Middle frontal gyrus (tissue), 1 donor: ENCODE measurements around the gene MMP11.

Experiments used
- DNase-seq: peaks from one replicate; pipeline ENCODE4 v3.0.0-alpha.2; 2015; ENCODE audit warnings: low spot score; ENCODE audit errors: extremely low spot score

MMP11 gene

GRCh38 chr22:23760056-23760455 is 12.6 kb upstream of the MMP11 start:
- DNase-seq, result no peak

- DNase-seq, result no peak
These were observed 9.6 kb upstream of the MMP11 start, which contains the start of gene C22orf15 for GRCh38 chr22:23762842-23763578. TSS of gene C22orf15 (plus strand) at chr22:23762990. CDS start at chr22:23763307, 317 bp downstream.

DNA sequence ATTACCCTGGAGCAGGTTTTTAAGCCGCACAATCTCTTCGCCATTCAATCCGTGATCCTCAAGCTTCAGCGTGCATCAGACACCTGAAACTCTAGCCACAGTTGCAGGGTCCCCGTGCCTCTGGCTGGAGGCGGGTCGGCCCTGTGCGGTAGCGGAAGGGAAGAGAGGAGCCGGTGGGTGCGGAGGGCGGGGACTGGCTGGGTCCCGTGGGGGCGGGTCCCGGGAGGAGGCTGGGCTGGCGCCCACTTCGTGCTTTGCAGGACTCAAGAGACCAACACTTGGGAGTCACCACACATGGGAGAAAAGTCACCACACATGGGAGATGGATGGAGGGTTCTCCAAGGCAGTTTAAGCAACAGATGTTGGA is 9.1 kb upstream of the MMP11 start:
- no peak for DNase-seq

- no peak for DNase-seq
These were observed 8.7 kb upstream of the MMP11 start for GRCh38 chr22:23763954-23764353.

- DNase-seq, result no peak
These were observed 7.5 kb upstream of the MMP11 start for GRCh38 chr22:23764899-23765881.

DNA sequence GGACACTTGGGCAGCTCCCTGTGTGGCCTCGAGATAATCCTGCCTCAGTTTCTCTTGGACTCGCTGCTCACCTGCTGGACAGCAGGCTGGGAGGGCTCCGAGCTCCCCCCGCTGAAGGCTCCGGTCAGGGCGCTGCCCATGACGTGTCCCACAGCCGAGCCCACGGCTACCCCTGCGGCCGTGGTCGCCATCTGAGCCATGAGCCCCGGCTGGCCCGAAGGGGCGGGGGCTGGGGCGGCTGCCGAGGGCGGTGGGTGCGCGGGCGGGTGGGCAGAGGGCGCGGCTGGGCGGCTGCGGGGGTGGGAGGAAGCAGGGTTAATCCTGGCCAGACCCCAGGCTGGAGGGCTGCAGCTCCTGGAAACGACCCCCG is 5.4 kb upstream of the MMP11 start:
- no peak for DNase-seq

DNA sequence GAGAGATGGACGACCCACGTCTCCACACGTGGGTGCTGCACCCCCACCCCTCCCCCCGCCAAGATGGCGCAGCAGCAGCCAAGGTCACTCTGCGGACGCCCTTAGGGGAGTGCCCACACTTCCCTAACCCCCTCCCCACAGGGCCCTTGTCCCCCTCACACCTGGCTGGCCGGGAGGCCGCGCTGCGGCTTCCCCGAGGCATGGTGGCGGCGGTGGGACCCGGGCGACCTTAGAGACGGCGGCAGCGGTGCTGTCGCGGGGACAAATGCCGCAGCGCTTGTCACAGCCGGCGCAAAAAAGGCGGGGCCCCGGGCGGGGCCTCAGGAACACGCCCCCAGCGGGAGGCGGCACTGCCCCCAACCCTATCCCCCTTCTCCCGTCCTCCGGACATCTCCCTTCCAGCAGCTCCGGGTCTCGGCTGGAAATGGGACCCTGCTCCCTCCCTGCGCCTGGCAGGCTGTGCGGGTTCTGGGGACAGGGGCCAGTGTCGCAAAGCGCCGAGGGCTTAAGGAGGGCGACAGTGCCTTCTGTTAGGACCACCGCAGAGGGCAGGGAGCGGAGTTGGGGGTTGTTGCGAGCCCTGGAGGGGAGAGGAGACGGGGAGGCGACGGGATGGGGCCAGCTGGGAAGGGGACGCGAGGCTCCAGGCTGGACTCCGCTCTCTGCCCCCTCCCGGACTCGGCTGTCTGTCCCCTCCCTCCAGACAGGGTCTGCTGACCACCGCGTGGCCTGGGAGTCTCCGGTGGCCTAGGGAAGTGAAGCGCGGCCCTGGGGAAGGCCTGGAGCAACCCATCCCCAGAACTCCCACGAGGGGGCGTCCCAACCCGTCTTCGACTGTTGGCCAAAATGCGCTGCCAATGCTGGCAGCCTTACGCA is 4.7 kb upstream of the MMP11 start, which contains the start of gene CHCHD10:
Gene CHCHD10, minus strand, starts transcription at position 300 of the 876 bp plus-strand sequence. Its CDS starts 98 bp downstream, at position 202.
- DNase-seq, result peak; percentile 77

DNA sequence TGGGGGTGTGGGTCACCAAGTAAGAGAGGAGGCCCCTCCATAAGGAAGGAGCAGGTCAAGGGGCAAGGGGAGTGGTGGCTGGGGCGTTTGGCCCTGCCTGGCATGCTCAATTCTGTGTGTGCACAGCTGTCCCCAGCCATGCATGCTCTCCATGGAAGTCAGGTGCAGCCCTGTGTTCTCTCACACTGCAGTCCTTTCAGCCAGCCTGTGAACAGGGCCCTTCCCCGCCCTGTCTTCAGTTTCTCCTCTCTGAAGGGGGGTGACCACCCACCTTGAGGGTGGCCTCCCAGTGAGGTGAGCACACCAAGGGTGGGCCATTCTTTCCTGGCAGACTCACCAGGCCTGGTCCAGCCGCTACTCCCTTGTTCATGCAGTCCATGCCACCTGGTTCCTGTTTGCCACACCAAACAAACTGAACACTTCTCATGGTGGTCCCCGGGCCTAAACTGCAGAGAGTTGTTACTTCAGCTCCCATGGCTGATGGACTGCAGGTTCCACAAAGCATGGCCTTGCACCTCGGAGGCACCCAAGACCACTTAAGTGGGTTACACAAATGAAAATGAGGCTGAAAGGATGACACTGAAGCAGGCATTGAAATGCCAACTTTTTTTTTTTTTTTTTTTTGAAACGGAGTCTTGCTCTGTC is 3.2 kb upstream of the MMP11 start:
- no peak for DNase-seq

GRCh38 chr22:23772315-23772648 is 367 bp upstream of the MMP11 start:
- DNase-seq, result no peak

- DNase-seq, result no peak
These were observed 949 bp downstream of the MMP11 start for GRCh38 chr22:23773483-23774113.

- DNase-seq, result no peak
These were observed 1.7 kb downstream of the MMP11 start for GRCh38 chr22:23774114-23774921.

DNA sequence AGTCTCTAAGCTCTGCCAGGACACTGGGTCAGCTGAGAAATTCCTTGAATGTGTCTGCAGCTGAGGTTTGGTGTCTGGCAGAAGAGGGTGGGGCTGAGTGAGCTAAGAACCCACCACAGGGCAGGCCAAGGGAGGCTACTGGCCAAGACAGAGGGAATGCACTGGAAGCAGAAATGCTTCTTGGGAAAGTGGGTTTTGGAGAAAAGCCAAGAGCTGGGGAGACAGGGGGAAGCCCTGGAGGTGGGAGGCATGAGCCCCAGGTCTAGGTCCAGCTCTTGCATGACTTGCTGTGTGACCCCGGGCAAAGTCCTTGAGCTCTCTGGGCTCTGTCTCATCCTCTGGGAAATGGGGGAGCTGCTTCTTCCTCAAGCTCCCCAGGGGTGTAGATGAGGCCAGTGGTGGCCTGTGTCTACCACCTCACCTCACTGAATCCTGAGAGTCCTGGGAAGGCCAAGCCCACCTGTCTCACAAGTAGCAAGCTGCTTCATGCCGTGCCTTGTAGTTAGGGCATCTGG is 2.3 kb downstream of the MMP11 start:
- no peak for DNase-seq

- no peak for DNase-seq
These were observed 3.2 kb downstream of the MMP11 start for GRCh38 chr22:23775779-23776375.

DNA sequence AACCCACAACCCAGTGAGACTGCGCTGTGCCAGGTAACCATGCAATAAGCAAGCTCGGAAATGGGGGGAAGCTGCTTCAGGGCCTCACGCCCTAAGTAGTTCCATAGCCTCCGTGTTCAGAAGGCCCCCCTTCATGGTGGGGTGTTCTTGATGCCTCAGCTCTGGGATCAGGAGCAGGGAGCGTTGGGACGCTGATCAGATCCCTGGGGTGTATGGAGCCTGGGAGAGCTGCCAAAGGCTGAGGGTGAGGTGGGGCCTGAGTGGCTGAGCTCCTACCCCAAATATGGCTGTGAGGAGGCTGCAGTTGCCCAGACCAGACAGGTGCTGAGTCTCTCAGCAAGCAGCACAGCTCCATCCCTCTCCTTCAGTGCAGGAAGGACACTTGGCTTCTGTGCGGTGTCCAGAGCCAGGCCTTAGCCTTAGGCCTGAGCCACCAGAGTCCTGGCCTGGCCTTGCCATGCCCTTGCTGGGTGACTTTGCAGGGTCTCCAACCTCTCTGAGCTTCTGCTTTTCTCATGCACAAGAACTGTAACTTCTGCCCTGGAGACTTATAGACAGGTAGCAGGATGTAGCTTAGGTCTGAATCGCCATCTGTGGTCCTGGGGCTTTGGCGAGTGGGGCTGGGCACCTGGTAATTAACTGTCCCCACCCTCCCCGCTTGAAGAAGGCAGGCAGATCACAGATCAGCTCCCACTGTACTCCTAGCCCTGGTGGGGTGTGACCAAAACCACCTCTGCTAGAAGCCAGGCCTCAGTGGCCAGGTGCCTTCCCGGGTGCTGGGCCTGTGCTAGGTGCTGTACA is 5.3 kb downstream of the MMP11 start:
- no peak for DNase-seq

DNA sequence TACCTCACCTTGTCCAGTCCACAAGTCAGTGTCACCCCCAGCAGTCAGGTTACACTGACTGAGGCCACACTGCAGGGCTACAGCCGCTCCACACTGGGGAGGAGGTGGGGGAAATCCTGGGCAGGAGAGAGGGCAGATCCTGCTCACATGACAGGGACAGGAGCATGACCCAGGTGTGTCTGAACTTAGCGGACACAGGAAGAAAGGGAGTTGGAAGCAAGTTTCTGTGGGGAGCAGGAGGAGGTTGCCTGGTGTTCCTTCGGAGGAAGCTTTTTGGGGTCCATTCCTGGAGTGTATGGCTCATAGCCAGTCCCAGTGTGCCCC is 5.9 kb downstream of the MMP11 start:
- no peak for DNase-seq

DNA sequence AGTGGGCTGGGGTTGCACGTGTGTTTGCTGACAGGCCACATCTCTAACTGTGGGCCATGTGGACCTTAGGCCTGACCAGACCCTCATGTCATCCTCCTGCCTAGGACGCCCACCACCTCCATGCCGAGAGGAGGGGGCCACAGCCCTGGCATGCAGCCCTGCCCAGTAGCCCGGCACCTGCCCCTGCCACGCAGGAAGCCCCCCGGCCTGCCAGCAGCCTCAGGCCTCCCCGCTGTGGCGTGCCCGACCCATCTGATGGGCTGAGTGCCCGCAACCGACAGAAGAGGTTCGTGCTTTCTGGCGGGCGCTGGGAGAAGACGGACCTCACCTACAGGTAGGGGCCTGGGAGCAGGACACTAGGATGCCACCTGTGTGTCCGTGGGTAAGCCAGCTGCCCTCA is 6.4 kb downstream of the MMP11 start:
- no peak for DNase-seq

DNA sequence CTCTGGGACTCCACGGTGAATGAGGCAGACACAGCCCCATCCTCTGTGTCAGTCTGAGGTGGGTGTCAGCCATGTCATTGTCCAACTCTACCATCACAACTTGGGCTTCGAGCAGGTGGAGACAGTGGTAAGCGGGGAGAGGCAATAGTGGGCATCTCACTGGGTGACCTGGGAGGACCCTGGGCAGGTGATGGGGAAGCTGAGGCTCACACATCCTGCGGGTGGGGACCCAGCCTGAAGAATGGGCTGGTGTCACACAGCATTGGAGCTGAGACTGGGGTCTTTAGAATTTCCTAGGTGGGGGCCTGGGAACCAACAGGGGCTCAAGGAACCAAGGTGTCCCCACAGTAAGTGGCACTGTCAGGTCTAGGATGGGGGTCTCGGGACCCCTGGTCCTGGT is 7.1 kb downstream of the MMP11 start:
- DNase-seq, result no peak

GRCh38 chr22:23780146-23780748 is 7.6 kb downstream of the MMP11 start:
- DNase-seq, result no peak
